GM21367 (cell line): ENCODE measurements around the gene AAK1.

ENCODE experiments used
- ATAC-seq: cut with Tn5 transposase; IDR thresholded peaks from one replicate; pipeline ENCODE4 v1.9.1; 2021; ENCODE audit not compliant: unreplicated experiment

AAK1 gene

DNA sequence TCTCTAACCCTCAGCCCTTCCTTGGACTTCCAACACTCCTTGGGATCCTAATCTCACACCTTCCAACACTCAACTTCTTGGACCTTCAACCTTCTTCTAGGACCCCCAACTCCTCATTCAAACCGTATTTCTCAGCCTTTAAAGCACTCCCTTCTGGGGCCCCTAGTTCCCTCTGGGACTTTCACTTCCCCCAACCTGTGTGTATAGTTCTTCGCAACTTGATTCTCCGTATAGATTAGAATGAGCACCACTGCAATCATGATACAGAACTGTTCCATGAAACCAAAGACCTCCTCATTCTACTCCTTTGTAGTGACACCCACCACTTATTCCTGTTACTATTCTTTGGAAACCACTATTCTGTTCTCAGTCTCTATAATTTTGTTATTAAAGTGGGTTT is 144.3 kb downstream of the AAK1 start:
- ATAC-seq, result no peak

DNA sequence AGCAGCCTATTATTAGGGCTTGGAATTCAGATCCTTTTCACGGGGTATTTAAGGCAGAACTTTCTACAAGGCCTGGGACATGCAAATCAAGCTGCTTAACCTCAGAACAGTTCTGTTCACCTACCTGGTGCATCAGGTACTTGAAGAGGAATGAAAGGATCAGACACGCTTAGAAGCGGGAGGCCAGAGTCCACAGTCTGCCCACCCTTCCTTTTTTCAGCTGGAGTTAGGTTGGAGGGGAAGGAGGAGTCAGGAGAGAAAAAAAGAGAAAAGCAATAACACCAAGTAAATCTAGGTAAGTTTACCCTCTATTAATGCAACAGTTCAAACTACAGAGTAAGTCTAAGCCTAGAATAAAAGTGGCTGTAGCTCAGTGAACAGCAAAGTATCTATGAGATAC is 147.7 kb downstream of the AAK1 start:
- no peak for ATAC-seq

DNA sequence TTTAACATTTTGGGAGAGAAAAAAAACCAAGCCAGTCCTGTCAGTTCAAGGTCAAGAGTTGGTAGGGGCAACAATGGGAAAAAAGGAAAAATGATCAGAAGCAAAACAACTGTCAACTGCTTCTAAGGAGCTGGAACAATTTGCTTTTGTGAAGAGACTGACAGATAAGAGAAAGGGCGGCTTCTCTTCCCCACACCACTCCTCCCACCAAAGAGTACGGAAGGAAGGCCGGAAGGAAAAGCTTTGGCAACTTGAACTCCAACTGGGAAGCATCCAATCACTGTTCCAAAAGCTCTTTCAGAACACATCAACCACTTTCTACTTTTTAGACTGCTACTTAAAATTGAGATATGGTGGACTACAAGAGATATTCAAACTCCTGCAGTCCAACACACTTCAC is 148.5 kb downstream of the AAK1 start:
- ATAC-seq, result no peak

DNA sequence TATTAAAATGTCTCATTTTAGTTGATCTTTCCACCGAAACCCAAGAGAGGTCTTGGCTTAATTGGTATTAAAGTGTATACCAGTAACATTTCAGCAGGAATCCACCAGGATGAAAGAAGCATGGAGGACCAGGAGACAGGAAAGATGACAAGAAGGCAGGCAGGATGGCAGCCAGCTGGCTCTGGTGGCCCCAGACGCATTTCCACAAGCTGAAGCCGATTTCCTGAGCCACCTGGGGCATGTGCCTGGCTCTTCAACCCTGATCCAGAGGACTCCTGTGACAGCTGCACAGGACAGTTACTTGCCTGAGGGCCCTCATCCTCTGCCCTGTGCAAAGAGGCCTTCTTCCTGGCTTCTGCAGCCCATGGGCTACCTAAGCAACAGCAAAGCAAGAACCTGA is 149.4 kb downstream of the AAK1 start:
- ATAC-seq, result no peak

DNA sequence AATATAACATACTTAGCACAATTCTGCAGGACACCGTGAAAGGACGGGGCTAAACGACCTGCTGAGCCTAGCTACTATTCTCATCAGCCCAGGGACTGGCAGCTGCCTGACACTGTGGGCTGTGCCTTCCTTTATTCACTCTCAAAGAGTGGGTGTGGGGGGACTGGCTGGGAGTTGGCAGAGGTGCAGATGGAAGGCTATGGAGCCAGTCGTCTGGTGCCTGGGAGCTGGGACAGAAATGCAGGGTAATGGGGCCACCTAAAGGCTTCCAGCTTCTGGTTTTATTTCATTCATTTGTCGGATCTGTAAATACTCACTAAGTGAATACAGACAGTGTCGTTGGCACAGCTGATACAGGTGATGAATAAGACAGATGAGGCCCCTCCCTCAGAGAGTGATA is 150.3 kb downstream of the AAK1 start:
- ATAC-seq, result no peak

DNA sequence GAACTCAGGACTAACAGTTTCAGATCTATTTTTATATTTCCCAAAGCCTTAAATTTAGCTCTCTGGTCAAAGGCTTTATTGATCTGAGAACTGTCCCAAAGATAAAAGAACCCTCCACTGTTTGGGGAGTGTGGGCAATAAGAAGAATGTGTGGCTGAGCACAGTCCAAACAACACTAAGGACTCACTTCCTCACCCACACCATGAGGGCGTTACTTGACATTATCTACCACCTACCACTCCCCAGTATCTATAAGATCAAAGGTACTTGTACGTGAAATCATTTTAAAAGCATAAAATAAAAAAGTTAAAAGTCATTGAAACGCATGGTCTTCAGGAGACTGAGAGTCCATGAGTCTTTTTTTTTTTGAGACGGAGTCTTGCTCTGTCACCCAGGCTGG is 151.7 kb downstream of the AAK1 start:
- no peak for ATAC-seq

DNA sequence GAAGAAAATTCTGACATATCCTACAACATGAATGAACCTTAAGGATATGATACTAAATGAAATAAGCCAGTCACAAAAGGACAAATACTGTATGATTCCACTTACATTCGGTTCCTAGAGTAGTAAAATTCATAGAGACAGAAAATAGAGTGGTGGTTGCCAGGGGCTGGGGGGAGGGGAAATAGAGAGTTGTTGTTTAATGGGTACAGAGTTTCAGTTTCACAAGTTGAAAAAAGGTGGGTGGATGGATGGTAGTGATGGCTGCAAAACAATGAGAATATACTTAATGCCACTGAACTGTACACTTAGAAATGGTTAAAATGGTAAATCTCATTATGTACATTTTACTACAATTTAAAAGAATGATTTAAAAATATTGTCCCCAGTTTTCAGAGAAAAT is 153.1 kb downstream of the AAK1 start:
- ATAC-seq, result no peak

DNA sequence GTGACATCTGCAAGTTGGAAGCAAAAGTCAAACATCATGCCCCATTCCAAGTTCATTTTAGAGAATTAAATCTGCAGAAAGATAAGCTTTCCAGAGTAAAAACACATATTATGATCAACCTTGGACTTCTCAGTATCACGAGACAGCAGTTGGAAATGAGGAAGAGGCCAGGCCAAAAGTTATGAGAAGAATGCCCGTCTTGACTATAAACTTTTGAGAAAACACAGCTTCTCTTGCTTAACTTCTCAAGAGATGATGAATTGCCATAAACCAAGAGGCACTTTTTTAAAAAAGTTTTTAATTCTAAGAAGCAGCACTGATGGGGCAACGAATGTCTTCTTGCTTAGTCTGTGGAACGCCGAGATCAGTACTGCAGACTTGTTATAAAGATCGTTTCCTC is 153.7 kb downstream of the AAK1 start:
- no peak for ATAC-seq

DNA sequence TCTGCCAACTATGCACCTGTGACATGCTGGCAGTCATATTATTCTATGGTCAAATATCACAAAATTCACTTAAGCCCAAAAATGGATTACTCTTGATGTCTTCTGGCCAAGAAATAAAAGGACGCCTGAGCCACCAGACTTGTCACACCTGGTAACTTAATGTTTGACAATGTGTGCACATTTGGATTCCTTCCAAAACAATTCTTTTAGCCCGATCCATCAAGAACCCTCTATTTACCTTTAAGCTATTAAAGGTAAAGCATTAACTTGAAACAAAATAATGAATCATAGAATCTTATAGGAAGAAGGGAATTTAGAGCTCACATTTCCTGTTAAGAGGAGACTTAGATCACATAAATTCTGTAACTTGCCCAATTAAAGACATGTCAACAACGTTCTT is 159.8 kb downstream of the AAK1 start:
- no peak for ATAC-seq

DNA sequence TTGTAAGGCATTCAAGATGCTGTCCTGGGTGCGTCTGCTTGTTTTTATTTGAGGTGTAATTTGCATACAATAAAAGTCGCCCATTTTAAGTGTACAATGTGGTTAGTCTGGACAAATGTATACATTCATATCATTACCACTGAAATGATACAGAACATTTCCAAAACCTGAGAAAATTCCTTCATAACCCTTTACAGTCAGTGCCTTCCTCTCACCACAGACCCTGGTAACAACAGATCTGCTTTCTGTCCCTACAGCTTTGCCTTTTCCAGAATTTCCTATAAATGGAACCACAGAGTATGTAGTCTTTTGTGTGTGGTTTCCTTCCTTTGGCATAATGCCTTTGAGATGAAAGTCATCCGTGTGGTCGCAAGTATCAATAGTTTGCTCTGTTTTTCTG is 160.5 kb downstream of the AAK1 start:
- ATAC-seq, result no peak

DNA sequence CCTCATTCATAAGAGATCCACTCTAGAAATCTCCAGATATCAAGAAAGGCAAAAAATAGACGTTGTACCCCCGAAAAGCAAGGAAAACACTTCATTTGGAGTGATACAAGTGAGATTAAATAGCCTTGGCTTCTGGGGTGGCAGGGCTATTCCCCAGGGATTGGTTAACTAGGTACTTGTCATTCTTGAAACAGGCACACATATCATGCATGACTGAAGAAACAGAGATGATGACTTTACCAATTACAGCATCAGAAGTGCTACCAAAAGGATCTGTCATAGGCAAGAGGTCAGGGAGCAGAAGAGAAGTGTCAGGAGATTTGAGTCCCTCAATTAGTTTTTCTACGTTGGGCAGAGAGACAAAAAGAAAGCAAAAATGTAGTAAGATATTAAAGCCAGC is 161.1 kb downstream of the AAK1 start:
- ATAC-seq, result no peak

DNA sequence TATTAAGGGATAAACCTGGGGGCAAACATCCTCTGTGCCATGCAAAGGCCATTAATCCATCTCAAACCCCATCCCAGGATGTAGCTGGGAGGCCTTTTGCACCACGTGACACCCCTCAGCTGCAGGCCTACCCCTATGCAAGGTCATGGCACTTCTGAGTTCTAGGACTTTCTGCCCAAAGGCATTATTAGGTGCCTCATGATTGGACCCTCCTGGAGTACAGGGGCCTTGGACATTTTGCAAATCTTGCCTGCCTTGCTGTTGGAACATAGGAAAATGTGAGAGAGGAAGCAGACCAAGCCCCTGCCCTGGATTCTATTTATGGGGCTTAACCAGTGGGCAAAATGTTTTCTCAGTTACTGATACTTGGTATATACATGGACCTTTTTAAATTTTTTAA is 162.1 kb downstream of the AAK1 start:
- no peak for ATAC-seq

DNA sequence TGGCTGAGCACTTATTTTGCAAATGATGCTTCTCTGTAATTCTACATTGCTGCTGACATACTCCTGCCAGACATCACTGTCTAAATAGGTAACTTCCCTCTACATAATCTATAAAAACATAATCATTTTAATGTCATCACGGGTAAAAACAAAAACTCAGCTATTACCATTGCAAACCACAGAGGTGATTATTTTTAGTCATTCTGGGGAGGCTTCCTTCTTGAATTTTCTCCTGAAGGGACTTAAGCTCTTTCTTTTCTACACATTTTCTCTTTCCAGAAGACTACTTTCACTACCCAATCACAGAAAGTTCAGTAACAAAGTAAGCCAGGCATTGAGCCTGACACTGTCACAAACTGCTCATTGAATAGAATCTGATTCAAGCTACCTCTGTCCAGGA is 165.9 kb downstream of the AAK1 start:
- no peak for ATAC-seq

DNA sequence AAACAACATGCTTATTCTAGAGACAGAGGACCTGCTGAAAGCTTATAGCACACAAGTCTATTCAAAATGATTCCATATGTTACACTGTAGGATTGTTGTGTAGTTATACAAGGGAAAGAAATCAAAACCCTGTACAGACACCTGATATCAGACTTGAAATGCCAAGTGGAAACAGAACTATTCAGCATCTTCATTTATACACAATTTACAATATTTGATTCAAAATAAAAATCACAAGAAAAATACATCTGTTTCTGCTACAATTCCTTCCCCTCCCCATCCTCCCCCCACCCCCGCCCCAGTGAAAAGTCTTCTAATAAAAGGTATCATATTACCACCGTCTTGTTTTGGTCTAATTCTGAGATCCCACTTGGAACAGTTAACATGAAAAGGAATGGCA is 168.9 kb downstream of the AAK1 start:
- no peak for ATAC-seq

DNA sequence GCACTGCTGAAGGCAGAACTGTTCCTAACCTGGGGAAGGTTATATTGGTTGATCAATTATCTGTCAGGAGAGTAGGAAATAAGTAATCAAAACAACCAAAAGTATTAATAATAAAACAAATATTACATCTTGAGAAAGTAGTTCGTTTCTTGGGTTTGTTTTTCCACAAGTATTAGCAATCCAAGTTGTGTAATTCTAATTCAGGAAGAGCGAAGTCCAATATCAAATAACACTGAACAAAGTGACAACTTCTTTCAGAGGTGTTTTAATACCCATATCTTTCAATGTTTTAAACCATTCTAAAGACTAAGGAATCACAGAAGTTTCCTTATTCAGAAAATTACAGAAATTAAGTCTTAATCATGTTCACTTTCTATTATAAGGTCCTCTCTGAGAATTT is 171.7 kb downstream of the AAK1 start:
- ATAC-seq, result no peak

DNA sequence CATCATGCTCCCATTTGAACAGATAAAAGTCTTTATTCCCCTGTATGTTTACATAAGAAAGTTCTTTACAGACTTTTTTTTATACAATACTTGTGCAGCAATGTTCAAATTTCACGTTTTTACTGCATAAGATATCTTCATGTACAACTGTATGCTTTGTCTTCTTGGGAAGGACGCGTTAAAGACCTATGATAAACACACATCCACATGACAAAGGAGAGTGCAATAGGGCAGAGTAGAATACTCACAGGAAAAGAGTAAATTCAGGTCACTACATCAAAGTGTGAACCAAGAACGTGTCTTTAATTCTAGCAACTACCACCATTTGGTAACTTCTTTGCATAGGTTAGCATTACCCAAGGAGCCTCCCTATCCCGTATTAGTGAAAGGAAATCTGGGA is 172.6 kb downstream of the AAK1 start:
- no peak for ATAC-seq

DNA sequence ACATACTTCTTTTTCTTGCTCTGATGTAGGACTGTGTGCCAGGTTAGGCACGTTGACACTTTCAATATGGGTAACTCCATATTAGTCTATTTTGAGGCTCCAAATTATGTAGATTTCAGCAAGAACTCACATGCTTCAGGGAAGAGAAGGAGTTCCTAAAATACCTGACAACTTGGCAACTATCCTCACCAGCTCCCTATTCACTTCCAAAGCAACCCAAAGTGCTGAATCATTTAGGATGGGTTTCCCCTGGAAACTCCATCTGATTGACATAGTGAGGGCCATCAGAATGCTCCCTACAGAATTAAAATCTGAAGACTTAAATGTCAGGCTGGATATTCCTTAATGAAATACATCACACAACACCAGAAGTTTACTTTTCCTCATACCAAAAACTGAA is 173.8 kb downstream of the AAK1 start:
- ATAC-seq, result no peak

DNA sequence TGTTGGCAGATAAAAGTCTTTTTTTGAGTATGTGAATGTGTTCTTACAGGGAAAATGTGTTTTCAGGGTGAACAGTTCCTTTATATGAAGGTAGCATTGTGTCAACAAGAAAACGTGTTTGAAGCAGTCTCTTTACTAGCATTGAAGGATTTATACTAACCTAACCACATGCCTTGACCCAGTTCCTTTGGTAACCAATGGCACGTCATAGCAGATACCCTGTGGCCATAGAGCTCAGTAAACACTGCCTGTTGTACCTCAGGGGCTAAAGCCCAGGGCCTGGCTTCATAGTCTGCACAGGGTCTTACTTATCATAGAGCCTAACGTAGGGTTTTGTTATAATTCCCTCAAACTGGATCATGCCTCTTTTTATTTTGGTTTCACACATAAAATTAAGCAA is 174.2 kb downstream of the AAK1 start:
- no peak for ATAC-seq

DNA sequence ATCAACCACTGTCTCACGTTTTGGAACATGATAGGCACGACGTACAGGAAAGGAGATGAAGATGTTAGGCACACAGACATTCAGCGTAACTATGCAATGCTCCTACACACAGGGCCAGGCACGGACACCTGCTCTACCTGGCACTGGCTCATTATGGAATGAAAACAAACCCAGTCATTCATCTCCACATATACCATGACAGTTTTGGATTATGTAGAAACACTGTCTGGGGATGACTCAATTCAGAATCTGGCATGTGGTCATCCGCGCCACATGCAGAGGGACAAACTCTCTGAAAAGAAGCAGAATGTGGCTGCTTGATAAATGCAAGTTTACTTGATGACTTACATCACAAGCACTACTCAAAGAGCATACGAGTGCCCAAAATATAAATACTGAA is 176.8 kb downstream of the AAK1 start:
- no peak for ATAC-seq

DNA sequence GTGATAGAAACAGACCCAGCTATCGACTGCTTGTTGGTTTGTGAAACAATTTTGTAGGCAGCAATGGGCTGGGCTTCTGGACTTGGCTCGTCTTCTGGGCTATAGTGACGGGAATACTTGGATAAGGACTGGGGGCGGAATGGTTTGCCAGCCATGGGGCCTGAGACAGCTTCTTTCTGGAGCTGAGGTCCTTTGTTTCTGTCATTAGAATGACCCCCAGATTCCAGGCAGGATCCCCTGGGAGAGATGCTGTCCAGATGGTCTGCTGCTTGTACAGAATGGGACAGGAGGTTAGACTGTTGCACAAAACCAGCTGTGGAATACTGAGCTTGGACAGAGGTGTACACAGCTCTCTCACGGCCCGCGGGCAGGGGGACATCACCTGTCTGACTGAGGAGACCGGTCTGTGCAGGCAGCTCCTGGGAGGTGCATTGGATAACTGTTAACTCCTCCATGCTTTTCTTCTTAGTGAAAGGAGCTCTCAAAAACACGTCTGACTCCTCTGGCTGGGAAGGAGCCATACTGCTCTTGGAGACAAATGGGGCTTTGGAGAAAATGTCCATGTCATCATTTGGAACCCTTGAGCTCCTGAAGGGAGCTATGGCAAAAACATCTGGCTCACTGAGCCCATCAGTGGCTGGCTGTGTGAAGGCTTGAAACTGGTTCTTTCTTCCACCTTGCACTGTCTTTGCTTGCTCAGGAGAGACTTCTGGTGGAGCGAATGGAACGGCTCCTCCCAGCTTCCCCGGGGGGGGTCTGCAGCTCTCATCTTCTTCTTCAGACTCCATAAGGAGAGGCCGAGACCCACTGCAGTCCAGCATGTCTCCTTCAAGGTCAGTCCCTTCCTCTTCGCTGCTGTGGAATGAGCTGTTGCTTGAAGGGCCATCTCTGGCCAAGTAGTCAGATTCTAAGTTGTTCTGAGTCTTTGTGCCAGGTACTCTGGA is 177.8 kb downstream of the AAK1 start:
- ATAC-seq, result no peak

DNA sequence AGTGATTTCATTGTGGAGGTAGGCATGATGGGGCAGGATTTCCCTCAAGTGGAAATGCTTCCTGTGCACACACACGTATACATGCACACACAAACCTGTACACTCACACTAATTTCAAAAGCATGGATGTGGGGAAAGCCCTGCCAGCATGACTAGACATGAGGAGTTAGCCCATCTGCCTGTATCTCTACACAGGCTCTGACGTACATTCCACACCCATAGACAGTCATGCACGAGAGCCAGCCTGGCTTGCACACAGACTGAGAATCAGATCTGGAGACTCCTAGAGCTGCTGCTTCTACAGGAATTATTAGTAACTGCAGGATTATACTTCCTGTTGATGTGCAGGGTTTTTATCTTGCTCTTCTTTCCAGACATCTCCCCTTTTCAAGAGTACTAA is 179.0 kb downstream of the AAK1 start:
- ATAC-seq, result no peak

DNA sequence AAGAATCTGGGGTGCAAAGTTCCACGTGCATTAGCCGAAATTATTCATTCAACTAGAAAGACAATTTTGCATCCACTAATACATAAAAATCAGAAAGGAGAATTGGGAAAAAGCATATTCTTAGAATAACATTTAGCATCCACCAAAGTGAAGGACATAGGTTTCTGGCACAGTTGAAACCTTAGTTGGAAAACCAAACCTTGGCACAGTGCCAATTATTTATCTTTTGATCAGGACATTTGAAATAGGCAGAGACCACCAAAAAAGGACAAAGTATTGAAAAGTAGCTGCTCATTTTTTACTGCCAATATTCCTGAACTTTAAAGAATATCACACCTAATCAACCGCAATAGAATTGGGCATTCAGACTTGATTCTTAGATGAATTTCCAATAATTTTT is 180.8 kb downstream of the AAK1 start:
- ATAC-seq, result no peak

DNA sequence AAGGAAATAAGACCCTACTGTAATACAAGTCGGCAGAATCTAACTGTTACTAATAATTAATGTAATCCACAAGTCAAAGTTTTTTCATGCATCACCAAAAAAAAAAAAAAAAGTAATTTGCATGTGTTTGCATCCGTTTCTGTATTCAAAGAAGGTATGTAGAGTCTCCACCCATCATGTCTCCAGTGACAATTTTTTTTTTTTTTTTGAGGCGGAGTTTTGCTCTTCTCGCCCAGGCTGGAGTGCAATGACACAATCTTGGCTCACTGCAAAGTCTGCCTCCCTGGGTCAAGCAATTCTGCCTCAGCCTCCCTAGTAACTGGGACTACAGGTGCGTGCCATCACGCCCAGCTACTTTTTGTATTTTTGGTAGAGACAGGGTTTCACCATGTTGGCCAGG is 182.1 kb downstream of the AAK1 start:
- no peak for ATAC-seq
